GM12865 (cell line): ENCODE data around the gene ADCY9.

ENCODE experiments used
- DNase-seq: peaks from one replicate; pipeline ENCODE4 v3.0.0; 2010; ENCODE audit warnings: low read depth
- H3K4me3 ChIP-seq: 2 replicates; pipeline ENCODE4 v1.5.1; 2011; ENCODE audit warnings: mild to moderate bottlenecking, low read depth, low read length, control low read depth
- TF ChIP-seq, protein P1 (sequence below): IDR thresholded peaks from 2 replicates; pipeline ENCODE4 v1.5.1; 2011; ENCODE audit warnings: low read length, control low read depth, low read depth, inconsistent platforms; ENCODE audit not compliant: insufficient read depth; ENCODE audit errors: missing control alignments

Gene ADCY9

DNA sequence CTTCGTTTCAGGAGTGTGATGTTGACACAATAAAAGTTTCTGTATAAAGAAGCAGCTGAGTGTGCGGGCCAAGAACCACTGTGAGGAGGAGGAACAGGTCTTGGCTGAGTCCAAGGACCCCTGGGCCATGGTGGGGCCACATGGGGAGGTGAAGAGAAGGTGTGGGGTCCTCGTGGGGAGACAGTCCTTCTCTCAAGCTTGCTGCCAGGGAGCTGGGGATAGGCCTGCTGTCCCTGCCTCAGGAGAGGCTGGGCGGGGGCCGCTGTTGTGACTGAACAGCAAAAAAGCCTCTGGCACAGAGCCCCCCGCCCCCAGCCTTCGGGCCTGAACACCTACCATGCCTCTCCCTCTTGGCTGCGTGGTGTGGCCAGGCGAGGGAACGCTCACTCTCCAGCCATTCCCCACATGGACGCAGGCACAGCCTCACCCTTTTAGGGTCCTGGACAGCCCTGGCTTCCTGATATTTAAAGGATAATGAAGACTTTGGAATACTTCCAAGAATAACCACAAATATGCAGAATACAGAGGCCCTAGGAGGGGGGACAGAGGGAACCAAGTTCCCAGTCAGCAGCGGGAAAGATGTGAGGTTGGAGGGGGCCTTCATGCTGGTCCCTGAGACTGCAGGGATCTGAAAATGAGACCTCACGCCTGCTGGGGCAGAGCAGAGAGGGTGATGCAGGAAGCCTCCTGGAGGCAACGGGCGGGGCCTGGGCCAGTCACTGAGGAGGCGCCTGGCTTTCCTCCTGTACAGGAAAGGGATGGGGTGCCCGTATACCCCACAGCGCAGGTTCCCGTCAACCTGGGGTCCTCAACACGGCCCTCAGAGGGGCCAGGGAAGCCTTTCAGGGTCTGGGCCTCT, 135.8 kb downstream of the ADCY9 start:
- TF ChIP-seq, protein P1, sequence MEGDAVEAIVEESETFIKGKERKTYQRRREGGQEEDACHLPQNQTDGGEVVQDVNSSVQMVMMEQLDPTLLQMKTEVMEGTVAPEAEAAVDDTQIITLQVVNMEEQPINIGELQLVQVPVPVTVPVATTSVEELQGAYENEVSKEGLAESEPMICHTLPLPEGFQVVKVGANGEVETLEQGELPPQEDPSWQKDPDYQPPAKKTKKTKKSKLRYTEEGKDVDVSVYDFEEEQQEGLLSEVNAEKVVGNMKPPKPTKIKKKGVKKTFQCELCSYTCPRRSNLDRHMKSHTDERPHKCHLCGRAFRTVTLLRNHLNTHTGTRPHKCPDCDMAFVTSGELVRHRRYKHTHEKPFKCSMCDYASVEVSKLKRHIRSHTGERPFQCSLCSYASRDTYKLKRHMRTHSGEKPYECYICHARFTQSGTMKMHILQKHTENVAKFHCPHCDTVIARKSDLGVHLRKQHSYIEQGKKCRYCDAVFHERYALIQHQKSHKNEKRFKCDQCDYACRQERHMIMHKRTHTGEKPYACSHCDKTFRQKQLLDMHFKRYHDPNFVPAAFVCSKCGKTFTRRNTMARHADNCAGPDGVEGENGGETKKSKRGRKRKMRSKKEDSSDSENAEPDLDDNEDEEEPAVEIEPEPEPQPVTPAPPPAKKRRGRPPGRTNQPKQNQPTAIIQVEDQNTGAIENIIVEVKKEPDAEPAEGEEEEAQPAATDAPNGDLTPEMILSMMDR = no peak
- no peak overlapping the region for H3K4me3 ChIP-seq
- no peak for DNase-seq

DNA sequence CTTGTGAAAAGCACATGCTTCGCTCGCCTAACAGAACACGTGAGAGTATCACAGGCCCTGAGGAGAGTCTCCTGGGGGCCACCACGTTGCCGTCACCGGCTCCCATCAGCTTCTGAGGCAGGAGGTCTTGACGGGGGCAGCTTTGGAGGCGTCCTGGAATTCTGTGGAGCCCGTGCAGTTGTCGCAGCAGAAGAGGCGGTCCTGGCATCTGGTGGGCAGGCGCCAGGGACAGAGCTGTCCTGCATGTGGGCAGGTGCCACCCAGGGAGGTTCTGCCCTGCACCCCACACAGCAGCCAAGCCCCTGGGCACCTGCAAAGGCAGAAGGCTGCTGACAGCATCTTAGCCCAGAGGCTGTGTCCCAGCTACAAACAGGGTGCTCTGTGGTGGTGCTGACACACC, 136.7 kb downstream of the ADCY9 start:
- no peak for DNase-seq
- TF ChIP-seq, protein P1 = no peak
- no peak overlapping the region for H3K4me3 ChIP-seq

DNA sequence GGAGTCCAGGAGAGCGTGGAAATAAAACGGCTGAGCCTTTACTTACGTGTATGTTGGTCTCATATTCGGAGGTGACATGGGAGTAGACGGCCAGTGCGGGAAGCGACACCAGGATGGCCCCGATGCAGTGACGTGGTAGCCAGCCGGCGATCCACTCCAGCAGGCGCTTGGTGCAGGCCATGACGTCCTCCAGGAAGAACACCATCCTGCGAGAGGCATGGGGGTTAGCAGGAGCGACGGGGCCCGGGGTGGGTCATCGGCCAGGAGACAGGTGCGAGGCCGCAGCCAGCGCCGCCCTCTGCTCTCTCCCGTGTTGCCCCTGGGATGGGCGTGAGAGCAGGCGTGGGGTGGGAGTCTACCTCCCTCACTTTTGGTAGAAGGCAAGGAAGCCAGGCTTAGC, 137.2 kb downstream of the ADCY9 start:
- DNase-seq = no peak
- TF ChIP-seq, protein P1 = no peak
- no peak overlapping the region for H3K4me3 ChIP-seq

DNA sequence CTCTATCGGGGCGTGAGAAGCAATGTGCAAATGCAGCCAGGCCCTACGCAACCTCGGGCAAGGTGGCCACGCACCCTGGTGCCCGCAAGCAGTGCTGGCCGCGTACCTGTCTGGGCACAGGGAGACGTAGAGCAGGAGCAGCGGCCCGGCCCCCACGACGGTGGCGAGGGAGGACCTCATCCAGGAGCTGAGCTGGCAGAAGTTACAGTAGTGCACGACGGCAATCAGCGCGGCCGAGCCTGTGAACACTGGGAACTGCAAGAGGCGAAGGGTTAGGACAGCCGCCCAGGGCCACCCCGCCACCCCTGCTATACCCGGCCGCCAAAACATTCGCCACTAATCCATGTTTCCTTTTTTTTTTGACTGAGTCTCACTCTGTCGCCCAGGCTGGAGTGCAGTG, 138.9 kb downstream of the ADCY9 start:
- no peak overlapping the region for H3K4me3 ChIP-seq
- TF ChIP-seq, protein P1 = no peak
- DNase-seq = no peak

DNA sequence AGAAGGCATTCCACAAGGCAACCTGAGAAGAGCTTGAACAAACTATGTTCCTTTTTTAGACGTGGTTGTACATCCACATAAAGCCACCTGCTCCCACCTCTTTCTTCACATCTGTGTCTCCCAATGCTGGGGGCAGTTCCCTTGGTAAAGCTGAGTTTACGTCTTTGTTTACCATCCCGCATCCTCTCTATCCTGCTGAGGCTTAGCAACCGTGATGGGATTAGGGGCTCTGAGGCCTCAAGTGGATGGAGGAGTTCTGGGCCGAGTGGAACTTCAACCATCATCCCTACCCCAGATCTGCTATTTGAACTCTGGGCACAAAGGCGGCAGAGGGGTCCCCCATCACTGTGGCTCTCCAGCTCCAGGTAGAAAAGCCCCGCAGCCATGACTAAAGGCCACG, 141.5 kb downstream of the ADCY9 start:
- no peak overlapping the region for H3K4me3 ChIP-seq
- no peak for DNase-seq
- TF ChIP-seq, protein P1 = no peak

DNA sequence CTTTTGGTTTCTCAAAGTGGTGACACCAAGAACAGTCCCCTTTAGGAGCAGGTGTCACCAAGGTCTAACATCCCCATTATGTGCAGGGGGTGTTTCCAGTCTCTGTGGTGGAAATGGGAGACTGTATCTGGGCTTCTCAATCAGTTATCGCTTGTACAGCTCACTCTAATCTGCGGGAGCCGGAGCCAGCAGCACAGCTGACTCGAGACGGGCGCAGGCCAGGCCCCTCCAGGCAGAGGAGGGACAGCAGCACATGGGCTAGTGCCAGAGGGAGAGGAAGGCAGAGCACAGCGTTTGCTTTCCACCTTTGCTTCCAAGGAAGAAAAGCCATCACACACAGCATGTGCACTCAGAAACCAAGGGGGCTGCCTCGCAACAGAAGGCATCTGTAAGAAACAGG, 144.5 kb downstream of the ADCY9 start:
- DNase-seq = no peak
- TF ChIP-seq, protein P1 = no peak
- no peak overlapping the region for H3K4me3 ChIP-seq

GRCh38 chr16:3971261-3971660, 145.0 kb downstream of the ADCY9 start:
- H3K4me3 ChIP-seq = no peak overlapping the region
- TF ChIP-seq, protein P1 = no peak
- peak; percentile 59 for DNase-seq
